Measurements from ENCODE around the gene SLC12A9.

SLC12A9 gene

DNA sequence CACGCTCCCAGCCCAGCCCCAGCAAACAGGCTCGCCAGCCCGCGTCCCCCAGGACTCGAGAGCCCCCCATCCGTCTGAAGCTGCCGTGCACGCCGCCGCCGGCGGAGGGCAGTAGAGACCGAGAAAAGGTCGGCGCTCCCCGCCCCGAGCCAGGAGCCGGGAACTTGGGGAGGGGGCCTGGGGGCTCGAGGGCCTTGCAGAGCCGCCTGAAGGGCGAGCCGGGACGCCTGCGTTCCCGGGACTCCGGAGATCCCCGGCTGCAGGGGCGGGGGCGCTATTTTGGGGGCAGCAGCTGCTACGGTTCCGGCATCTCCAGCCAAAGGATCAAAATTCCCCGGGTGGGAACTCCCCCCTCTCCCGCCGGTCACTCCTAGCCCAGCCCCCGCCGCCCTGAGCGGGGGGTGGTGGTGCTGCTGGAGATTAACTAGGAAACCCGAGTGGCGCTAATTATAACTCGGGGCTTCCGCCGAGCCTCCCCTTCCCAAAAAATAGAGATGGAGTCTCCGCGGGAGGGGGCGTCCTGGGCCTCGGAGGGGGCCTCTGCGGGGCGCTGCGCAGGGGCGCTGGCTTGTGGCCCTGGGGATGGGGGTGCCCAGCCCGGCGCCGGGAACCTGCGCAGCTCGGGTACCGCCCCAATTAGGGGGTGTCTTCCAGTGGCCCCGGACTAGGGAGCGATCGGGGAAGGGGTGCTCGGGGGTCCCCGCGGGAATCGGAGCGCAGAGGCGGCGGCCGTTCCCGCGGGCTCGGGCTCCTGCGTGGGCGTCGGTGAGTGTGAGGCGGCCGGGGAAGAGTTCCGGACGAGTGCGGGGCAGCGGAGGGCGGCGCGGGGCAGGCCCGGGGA, 42.6 kb downstream of the SLC12A9 start (continued):
- TF ChIP-seq, protein P1, sequence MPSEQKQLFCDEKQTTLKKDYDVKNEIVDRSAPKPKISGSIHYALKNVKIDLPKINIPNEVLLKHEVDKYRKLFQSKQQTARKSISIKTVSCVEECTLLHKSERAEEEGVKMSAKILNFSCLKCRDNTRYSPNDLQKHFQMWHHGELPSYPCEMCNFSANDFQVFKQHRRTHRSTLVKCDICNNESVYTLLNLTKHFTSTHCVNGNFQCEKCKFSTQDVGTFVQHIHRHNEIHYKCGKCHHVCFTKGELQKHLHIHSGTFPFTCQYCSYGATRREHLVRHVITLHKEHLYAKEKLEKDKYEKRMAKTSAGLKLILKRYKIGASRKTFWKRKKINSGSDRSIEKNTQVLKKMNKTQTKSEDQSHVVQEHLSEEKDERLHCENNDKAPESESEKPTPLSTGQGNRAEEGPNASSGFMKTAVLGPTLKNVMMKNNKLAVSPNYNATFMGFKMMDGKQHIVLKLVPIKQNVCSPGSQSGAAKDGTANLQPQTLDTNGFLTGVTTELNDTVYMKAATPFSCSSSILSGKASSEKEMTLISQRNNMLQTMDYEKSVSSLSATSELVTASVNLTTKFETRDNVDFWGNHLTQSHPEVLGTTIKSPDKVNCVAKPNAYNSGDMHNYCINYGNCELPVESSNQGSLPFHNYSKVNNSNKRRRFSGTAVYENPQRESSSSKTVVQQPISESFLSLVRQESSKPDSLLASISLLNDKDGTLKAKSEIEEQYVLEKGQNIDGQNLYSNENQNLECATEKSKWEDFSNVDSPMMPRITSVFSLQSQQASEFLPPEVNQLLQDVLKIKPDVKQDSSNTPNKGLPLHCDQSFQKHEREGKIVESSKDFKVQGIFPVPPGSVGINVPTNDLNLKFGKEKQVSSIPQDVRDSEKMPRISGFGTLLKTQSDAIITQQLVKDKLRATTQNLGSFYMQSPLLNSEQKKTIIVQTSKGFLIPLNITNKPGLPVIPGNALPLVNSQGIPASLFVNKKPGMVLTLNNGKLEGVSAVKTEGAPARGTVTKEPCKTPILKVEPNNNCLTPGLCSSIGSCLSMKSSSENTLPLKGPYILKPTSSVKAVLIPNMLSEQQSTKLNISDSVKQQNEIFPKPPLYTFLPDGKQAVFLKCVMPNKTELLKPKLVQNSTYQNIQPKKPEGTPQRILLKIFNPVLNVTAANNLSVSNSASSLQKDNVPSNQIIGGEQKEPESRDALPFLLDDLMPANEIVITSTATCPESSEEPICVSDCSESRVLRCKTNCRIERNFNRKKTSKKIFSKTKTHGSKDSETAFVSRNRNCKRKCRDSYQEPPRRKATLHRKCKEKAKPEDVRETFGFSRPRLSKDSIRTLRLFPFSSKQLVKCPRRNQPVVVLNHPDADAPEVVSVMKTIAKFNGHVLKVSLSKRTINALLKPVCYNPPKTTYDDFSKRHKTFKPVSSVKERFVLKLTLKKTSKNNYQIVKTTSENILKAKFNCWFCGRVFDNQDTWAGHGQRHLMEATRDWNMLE (tag by site-specific recombination; conservative IDR thresholded peaks at IDR 0.05; ENCODE audit: low read depth): no peak
- TF ChIP-seq, protein P2, sequence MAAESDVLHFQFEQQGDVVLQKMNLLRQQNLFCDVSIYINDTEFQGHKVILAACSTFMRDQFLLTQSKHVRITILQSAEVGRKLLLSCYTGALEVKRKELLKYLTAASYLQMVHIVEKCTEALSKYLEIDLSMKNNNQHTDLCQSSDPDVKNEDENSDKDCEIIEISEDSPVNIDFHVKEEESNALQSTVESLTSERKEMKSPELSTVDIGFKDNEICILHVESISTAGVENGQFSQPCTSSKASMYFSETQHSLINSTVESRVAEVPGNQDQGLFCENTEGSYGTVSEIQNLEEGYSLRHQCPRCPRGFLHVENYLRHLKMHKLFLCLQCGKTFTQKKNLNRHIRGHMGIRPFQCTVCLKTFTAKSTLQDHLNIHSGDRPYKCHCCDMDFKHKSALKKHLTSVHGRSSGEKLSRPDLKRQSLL (tag by site-specific recombination; IDR thresholded peaks at IDR 0.05): no peak
- TF ChIP-seq ZSCAN30 (tag by site-specific recombination; IDR thresholded peaks at IDR 0.05) (0 out of 2 replicates have a peak, but pooled peaks have one; percentile 67), SALL2 (tag by site-specific recombination; IDR thresholded peaks at IDR 0.05; ENCODE audit: borderline replicate concordance) (no peak), ZNF830 (tag by site-specific recombination; IDR thresholded peaks at IDR 0.05; ENCODE audit: low read depth) (no peak), ZNF837 (tag by site-specific recombination; IDR thresholded peaks at IDR 0.05) (no peak), ZNF19 (tag by site-specific recombination; IDR thresholded peaks at IDR 0.05; ENCODE audit: low read depth) (no peak), ZNF600 (tag by site-specific recombination; IDR thresholded peaks at IDR 0.05) (no peak), ZFHX2 (tag by site-specific recombination; conservative IDR thresholded peaks at IDR 0.05) (peak; percentile 87), ZBTB8A (tag by site-specific recombination; IDR thresholded peaks at IDR 0.05) (peak; percentile 95), YY1 (tag by site-specific recombination; IDR thresholded peaks at IDR 0.05) (no peak), ZNF354C (tag by site-specific recombination; IDR thresholded peaks at IDR 0.05; ENCODE audit: borderline replicate concordance, low read depth) (no peak), ZNF585B (tag by site-specific recombination; IDR thresholded peaks at IDR 0.05) (no peak), ZNF211 (tag by site-specific recombination; IDR thresholded peaks at IDR 0.05; ENCODE audit: low read depth) (no peak), ZNF114 (tag by site-specific recombination; IDR thresholded peaks at IDR 0.05) (no peak), ZBTB17 (tag by site-specific recombination; IDR thresholded peaks at IDR 0.05) (peak; percentile 46; the same call in 1 of the 2 replicates), HOXD13 (CRISPR knock-in tag; IDR thresholded peaks at IDR 0.05; ENCODE audit: borderline replicate concordance) (no peak), ZNF544 (tag by site-specific recombination; IDR thresholded peaks at IDR 0.05) (no peak), SP2 (tag by site-specific recombination; IDR thresholded peaks at IDR 0.05) (peak; percentile 40; the same call in 1 of the 2 replicates), ZNF140 (tag by site-specific recombination; IDR thresholded peaks at IDR 0.05) (no peak)
- TF ChIP-seq, protein P3, sequence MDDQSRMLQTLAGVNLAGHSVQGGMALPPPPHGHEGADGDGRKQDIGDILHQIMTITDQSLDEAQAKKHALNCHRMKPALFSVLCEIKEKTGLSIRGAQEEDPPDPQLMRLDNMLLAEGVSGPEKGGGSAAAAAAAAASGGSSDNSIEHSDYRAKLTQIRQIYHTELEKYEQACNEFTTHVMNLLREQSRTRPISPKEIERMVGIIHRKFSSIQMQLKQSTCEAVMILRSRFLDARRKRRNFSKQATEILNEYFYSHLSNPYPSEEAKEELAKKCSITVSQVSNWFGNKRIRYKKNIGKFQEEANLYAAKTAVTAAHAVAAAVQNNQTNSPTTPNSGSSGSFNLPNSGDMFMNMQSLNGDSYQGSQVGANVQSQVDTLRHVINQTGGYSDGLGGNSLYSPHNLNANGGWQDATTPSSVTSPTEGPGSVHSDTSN (CRISPR knock-in tag; IDR thresholded peaks at IDR 0.05): no peak
- TF ChIP-seq, protein P4, sequence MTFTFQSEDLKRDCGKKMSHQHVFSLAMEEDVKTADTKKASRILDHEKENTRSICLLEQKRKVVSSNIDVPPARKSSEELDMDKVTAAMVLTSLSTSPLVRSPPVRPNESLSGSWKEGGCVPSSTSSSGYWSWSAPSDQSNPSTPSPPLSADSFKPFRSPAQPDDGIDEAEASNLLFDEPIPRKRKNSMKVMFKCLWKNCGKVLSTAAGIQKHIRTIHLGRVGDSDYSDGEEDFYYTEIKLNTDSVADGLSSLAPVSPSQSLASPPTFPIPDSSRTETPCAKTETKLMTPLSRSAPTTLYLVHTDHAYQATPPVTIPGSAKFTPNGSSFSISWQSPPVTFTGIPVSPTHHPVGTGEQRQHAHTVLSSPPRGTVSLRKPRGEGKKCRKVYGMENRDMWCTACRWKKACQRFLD (tag by site-specific recombination; IDR thresholded peaks at IDR 0.05): no peak
- TF ChIP-seq, protein P5, sequence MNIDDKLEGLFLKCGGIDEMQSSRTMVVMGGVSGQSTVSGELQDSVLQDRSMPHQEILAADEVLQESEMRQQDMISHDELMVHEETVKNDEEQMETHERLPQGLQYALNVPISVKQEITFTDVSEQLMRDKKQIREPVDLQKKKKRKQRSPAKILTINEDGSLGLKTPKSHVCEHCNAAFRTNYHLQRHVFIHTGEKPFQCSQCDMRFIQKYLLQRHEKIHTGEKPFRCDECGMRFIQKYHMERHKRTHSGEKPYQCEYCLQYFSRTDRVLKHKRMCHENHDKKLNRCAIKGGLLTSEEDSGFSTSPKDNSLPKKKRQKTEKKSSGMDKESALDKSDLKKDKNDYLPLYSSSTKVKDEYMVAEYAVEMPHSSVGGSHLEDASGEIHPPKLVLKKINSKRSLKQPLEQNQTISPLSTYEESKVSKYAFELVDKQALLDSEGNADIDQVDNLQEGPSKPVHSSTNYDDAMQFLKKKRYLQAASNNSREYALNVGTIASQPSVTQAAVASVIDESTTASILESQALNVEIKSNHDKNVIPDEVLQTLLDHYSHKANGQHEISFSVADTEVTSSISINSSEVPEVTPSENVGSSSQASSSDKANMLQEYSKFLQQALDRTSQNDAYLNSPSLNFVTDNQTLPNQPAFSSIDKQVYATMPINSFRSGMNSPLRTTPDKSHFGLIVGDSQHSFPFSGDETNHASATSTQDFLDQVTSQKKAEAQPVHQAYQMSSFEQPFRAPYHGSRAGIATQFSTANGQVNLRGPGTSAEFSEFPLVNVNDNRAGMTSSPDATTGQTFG (tag by site-specific recombination; IDR thresholded peaks at IDR 0.05; ENCODE audit: borderline replicate concordance): no peak
- TF ChIP-seq, protein P6, sequence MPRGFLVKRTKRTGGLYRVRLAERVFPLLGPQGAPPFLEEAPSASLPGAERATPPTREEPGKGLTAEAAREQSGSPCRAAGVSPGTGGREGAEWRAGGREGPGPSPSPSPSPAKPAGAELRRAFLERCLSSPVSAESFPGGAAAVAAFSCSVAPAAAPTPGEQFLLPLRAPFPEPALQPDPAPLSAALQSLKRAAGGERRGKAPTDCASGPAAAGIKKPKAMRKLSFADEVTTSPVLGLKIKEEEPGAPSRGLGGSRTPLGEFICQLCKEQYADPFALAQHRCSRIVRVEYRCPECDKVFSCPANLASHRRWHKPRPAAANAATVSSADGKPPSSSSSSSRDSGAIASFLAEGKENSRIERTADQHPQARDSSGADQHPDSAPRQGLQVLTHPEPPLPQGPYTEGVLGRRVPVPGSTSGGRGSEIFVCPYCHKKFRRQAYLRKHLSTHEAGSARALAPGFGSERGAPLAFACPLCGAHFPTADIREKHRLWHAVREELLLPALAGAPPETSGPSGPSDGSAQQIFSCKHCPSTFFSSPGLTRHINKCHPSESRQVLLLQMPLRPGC (tag by site-specific recombination; IDR thresholded peaks at IDR 0.05): no peak
- TF ChIP-seq, protein P7, sequence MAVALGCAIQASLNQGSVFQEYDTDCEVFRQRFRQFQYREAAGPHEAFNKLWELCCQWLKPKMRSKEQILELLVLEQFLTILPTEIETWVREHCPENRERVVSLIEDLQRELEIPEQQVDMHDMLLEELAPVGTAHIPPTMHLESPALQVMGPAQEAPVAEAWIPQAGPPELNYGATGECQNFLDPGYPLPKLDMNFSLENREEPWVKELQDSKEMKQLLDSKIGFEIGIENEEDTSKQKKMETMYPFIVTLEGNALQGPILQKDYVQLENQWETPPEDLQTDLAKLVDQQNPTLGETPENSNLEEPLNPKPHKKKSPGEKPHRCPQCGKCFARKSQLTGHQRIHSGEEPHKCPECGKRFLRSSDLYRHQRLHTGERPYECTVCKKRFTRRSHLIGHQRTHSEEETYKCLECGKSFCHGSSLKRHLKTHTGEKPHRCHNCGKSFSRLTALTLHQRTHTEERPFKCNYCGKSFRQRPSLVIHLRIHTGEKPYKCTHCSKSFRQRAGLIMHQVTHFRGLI (tag by site-specific recombination; IDR thresholded peaks at IDR 0.05): no peak
